ENCODE measurements around the gene ERO1B. TPM values are rescaled to one million over a fixed set of nuclear protein-coding genes. Genes with fewer than 3 reads are reported as not detected.

The ERO1B gene
- total and polyA plus RNA-seq, 2 of the 13 experiments (the other 11 are each of a cell fraction or from before 2014, with no cell fraction given): 1.6 to 2.1 TPM

DNA sequence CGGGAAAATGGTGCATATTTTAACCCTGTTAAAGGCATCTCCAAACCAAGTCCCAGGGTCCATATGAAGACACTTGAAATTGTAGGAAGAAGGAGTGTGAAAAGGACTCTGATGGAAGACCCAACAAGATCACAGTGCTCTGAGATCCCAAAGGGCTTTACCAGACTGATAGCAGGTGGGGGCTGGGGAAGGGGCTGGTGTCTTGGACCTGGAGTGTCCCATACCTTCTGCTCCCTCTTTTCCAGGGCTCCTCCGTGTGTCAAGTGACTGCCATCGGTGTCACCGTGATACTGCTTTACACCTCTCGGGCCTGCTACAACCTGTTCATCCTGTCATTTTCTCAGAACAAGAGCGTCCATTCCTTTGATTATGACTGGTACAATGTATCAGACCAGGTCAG lies 102.1 kb downstream of the ERO1B start:
- WGBS (ENCODE audit: low lambda C conversion rate): 77% methylated on average over 6 of the region's 6 CpGs
- no peak for ATAC-seq
- POLR2A ChIA-PET: no interaction called here

More for the DNA sequence above, 102.1 kb downstream of the ERO1B start:
- no peaks in the 10 kb centered on the region for H3K79me2 ChIP-seq (ENCODE audit: insufficient read depth, low read length)
- no peak overlapping the region for H3K27ac ChIP-seq (ENCODE audit: extremely low read length, insufficient read depth, low read length)
- CTCF ChIA-PET (ENCODE audit: low intra/inter-chr PET ratio, low total read pairs): no interaction called here
- H3K27me3 ChIP-seq (ENCODE audit: control insufficient read depth in 1 of 2, insufficient read depth in 2 of 2, low read length in 2 of 2): no peaks in the 10 kb centered on the region
- FAIRE-seq (no peak), DNase-seq (ENCODE audit: low spot score) (no peak)
- H2AFZ ChIP-seq (ENCODE audit: low read length): no peak overlapping the region
- in situ Hi-C loops (cut with HindIII; ENCODE audit: extremely low pct_ligation_motif_present, low pct_unique_long_range_greater_than_20kb): no loop called here
- no peaks in the 10 kb centered on the region for H3K36me3 ChIP-seq (replicated peaks in 1 of 2; ENCODE audit: control insufficient read depth in 1 of 2, insufficient read depth in 2 of 2, low read length in 2 of 2)
- H3K4me2 ChIP-seq (ENCODE audit: low read depth, low read length): no peak overlapping the region
- no peaks in the 10 kb centered on the region for H4K20me1 ChIP-seq (ENCODE audit: insufficient read depth, low read length)
- H3K9me3 ChIP-seq (ENCODE audit: low read length): no peaks in the 10 kb centered on the region
- no peak overlapping the region for H3K4me3 ChIP-seq (replicated peaks in 1 of 3; ENCODE audit: insufficient read depth in 1 of 3, low read depth in 2 of 3, low read length in 3 of 3)
- TF ChIP-seq ZNF772 (CRISPR knock-in tag; IDR thresholded peaks at IDR 0.05) (no peak), ZBTB3 (CRISPR knock-in tag; IDR thresholded peaks at IDR 0.05; ENCODE audit: borderline replicate concordance, low read depth) (no peak), RAD21 (CRISPR knock-in tag; IDR thresholded peaks at IDR 0.05) (no peak), SMAD9 (CRISPR knock-in tag; IDR thresholded peaks at IDR 0.05) (no peak), TOPORS (CRISPR knock-in tag; IDR thresholded peaks at IDR 0.05) (no peak), RNF2 (conservative IDR thresholded peaks at IDR 0.05; ENCODE audit: low read depth) (no peak), MEIS1 (CRISPR knock-in tag; IDR thresholded peaks at IDR 0.05; ENCODE audit: borderline replicate concordance) (no peak), ZNF614 (CRISPR knock-in tag; IDR thresholded peaks at IDR 0.05; ENCODE audit: borderline replicate concordance) (no peak), REPIN1 (CRISPR knock-in tag; IDR thresholded peaks at IDR 0.05; ENCODE audit: borderline replicate concordance, low read depth) (no peak), ZBTB2 (CRISPR knock-in tag; IDR thresholded peaks at IDR 0.05; ENCODE audit: low read depth) (no peak), ZNF891 (CRISPR knock-in tag; IDR thresholded peaks at IDR 0.05) (no peak), SP140L (CRISPR knock-in tag; IDR thresholded peaks at IDR 0.05; ENCODE audit: borderline replicate concordance) (no peak), ZFX (CRISPR knock-in tag; IDR thresholded peaks at IDR 0.05; ENCODE audit: low read depth) (no peak), CENPX (CRISPR knock-in tag; IDR thresholded peaks at IDR 0.05) (no peak), NR2F6 (IDR thresholded peaks at IDR 0.05) (no peak), NR2F6 (CRISPR knock-in tag; IDR thresholded peaks at IDR 0.05) (no peak), ZNF629 (CRISPR knock-in tag; conservative IDR thresholded peaks at IDR 0.05) (no peak), CREB1 (IDR thresholded peaks at IDR 0.05) (no peak), CREB1 (CRISPR knock-in tag; IDR thresholded peaks at IDR 0.05) (no peak)
- TF ChIP-seq, protein P1, sequence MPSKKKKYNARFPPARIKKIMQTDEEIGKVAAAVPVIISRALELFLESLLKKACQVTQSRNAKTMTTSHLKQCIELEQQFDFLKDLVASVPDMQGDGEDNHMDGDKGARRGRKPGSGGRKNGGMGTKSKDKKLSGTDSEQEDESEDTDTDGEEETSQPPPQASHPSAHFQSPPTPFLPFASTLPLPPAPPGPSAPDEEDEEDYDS (CRISPR knock-in tag; IDR thresholded peaks at IDR 0.05): no peak
- peaks cover 17% of the 10 kb centered on the region for H3K4me1 ChIP-seq (ENCODE audit: insufficient read depth, low read length)
- no peak overlapping the region for H3K9ac ChIP-seq (ENCODE audit: insufficient read depth, low read depth, low read length)
- intact Hi-C loops (cut with micrococcal nuclease; ENCODE audit: unreplicated experiment): no loop called here
- no TSS peak for BruUV-seq (replicated peaks)
